Head of caudate nucleus (tissue), 42 donors: ENCODE data around the gene MTFP1.

Experiments
- DNase-seq, 42 donors: peaks; one replicate each; pipeline versions ENCODE4 v3.0.0 to v3.0.0-alpha.2; 2020 to 2021; ENCODE audit warnings: mixed read lengths in 7 of 42
- intact Hi-C: fragments of 100-400 bp; cut with DNase I; formaldehyde crosslinking; loops from one replicate; pipeline ENCODE4 v1.15.0; 2022

Gene MTFP1

GRCh38 chr22:30422481-30423300, 2.9 kb upstream of the MTFP1 start:
- intact Hi-C loops: loop anchor here (10.0 kb wide), 1 partner anchor 162 kb away; no protein-coding TSS in a partner anchor

GRCh38 chr22:30423301-30423958, 2.1 kb upstream of the MTFP1 start:
- DNase-seq: peak in 16 of 42 donors; percentile 29 to 69 (median 50)
- intact Hi-C loops: loop anchor here (10.0 kb wide), 1 partner anchor 161 kb away; no protein-coding TSS in a partner anchor

More at GRCh38 chr22:30422481-30423300, 2.9 kb upstream of the MTFP1 start:
- peak in 38 of 42 donors; percentile 24 to 88 (median 56) for DNase-seq

GRCh38 chr22:30423959-30424533, 1.5 kb upstream of the MTFP1 start:
- peak; percentile 96 to 100 (median 99) for DNase-seq
- intact Hi-C loops: loop anchor here (10.0 kb wide), 1 partner anchor 161 kb away; no protein-coding TSS in a partner anchor

GRCh38 chr22:30424534-30425326, 838 bp upstream of the MTFP1 start:
- peak in 16 of 42 donors; percentile 26 to 63 (median 34) for DNase-seq
- intact Hi-C loops: loop anchor here (5.0 to 10.0 kb wide), 2 partner anchors 37 to 160 kb away; partner anchors contain the start of gene RNF215

- DNase-seq: no peak
- intact Hi-C loops: loop anchor here (5.0 to 10.0 kb wide), 2 partner anchors 38 to 160 kb away; partner anchors contain the start of gene RNF215
Observed at GRCh38 chr22:30425327-30425615, 297 bp upstream of the MTFP1 start.

GRCh38 chr22:30426388-30427353, 1.1 kb downstream of the MTFP1 start:
- intact Hi-C loops: loop anchor here (5.0 to 10.0 kb wide), 2 partner anchors 39 to 158 kb away; partner anchors contain the start of gene RNF215

GRCh38 chr22:30427871-30428270, 2.3 kb downstream of the MTFP1 start:
- intact Hi-C loops: loop anchor here (5.0 to 10.0 kb wide), 2 partner anchors 41 to 157 kb away; partner anchors contain the start of gene RNF215
- DNase-seq: no peak

More at GRCh38 chr22:30426388-30427353, 1.1 kb downstream of the MTFP1 start:
- DNase-seq: peak; percentile 62 to 92 (median 78)

- DNase-seq: no peak
- intact Hi-C loops: loop anchor here (5.0 to 10.0 kb wide), 2 partner anchors 43 to 155 kb away; partner anchors contain the start of gene RNF215
Observed at GRCh38 chr22:30429887-30430286, 4.3 kb downstream of the MTFP1 start.

GRCh38 chr22:30430933-30431332, 5.4 kb downstream of the MTFP1 start:
- intact Hi-C loops: no loop called here
- no peak for DNase-seq

GRCh38 chr22:30432096-30432495, 6.5 kb downstream of the MTFP1 start:
- no peak for DNase-seq
- intact Hi-C loops: no loop called here

GRCh38 chr22:30432520-30432919, 7.0 kb downstream of the MTFP1 start:
- intact Hi-C loops: no loop called here
- no peak for DNase-seq

GRCh38 chr22:30433227-30433626, 7.7 kb downstream of the MTFP1 start:
- no peak for DNase-seq
- intact Hi-C loops: no loop called here

- no peak for DNase-seq
- intact Hi-C loops: no loop called here
Observed at GRCh38 chr22:30433773-30434172, 8.2 kb downstream of the MTFP1 start.

GRCh38 chr22:30434843-30435242, 9.3 kb downstream of the MTFP1 start:
- intact Hi-C loops: no loop called here
- no peak for DNase-seq

- intact Hi-C loops: no loop called here
- DNase-seq: no peak
Observed at GRCh38 chr22:30435674-30436126, 10.1 kb downstream of the MTFP1 start.

GRCh38 chr22:30436196-30436595, 10.6 kb downstream of the MTFP1 start:
- intact Hi-C loops: no loop called here
- no peak for DNase-seq

GRCh38 chr22:30438559-30438958, 13.0 kb downstream of the MTFP1 start:
- DNase-seq: no peak
- intact Hi-C loops: no loop called here

GRCh38 chr22:30439226-30439625, 13.7 kb downstream of the MTFP1 start:
- intact Hi-C loops: no loop called here

More at GRCh38 chr22:30439226-30439625, 13.7 kb downstream of the MTFP1 start:
- no peak for DNase-seq
